GM19099 (cell line): ENCODE results near the gene RASA4B.

Experiments used
- POLR2A ChIP-seq: IDR thresholded peaks from 3 replicates; pipeline ENCODE4 v1.6.1; 2011; ENCODE audit warnings: low read depth; ENCODE audit not compliant: insufficient read length; ENCODE audit errors: extremely low read depth

Gene RASA4B

DNA sequence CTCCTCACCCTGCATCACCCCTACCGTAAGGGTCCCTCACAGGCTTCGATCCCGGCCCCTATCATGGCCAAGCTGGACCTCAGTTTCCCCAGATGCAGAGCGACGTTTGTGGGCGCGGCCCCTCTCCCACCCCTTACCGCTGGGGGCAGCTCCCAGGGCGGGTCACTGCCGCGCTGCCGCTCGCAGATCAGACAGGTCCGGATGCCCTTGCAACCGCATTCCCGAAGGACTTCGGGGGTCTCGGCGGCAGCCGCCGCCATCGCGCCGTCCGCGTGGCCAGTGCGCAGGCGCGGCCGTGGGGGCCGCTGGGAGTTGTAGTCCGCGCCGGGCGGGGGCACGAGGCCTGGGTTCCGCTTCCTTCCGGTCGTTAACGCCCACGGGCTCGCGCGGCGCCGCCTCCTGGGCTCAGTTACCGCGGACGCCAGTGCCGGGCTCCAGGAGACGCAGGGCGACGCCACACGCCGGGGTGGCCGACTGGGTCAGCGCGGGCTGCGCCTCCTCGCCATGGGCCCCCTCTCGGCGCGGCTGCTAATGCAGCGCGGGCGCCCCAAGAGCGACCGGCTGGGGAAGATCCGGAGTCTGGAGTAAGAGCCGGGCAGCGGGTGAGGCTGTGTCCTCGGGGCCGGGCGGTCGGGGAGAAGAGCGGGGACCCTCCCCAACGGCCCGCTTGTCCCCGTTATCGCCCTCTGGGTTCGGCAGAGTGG is 52.8 kb downstream of the RASA4B start, which contains the start of the genes ALKBH4 and LRWD1:
ALKBH4 (minus strand) TSS at position 287 of the 704 bp plus-strand sequence; CDS start at position 260, 27 bp downstream.
LRWD1 (plus strand) TSS at position 408 of the 704 bp plus-strand sequence; CDS start at position 505, 97 bp downstream.
- TF ChIP-seq POLR2A: peak; percentile 86

DNA sequence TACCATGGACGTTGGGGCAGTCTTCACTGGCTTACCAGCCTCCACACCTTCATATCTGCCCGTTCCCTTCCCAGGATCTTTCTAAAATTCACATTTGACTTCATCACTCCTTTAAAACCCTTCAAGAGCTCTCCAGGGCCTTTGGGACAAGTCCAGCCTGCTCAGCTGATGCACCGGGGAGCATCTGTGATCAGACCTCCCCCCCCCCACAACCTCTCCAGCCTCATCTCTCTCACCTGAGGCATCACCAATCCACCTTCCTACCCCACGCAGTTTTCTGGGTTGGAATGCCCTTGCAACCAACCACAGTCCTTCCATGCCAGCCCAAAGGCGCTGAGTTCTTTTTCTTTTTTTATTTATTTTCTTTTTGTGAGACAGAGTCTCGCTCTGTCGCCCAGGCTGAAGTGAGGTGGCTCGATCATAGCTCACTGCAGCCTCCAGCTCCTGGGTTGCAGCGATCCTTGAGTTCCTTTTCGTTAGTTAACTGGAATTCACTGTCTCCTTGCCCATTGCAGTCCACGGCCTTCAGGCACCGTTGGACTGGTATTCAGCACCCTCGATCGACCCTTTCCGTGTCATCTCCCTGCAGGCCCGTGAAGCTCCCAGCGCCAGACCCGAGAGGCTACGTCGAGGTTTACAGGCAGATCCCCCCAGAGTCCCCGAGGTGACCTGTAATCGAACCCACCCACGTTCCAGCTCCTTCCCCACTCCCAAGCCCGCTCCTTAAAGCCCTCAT is 53.6 kb downstream of the RASA4B start:
- TF ChIP-seq POLR2A: no peak

DNA sequence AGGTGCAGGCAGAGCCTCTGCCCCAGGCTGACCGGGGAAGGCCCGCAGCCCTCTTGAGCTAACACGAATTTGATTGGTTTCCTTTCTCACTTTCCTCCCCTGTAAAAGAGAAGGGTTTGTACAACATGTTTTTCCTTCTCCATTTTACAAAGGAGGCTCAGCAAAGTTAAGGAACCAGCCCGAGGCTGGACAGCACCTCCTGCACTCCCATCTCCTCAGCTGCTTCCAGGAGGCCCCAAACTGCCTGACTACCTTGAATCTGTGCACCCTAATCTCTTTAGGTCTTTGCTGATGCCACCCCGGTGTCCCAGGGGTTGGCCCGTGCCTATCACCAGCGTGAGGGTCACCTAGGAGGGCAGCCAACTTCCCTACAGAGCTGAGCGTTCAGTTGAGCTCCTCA is 57.1 kb downstream of the RASA4B start:
- TF ChIP-seq POLR2A: no peak

DNA sequence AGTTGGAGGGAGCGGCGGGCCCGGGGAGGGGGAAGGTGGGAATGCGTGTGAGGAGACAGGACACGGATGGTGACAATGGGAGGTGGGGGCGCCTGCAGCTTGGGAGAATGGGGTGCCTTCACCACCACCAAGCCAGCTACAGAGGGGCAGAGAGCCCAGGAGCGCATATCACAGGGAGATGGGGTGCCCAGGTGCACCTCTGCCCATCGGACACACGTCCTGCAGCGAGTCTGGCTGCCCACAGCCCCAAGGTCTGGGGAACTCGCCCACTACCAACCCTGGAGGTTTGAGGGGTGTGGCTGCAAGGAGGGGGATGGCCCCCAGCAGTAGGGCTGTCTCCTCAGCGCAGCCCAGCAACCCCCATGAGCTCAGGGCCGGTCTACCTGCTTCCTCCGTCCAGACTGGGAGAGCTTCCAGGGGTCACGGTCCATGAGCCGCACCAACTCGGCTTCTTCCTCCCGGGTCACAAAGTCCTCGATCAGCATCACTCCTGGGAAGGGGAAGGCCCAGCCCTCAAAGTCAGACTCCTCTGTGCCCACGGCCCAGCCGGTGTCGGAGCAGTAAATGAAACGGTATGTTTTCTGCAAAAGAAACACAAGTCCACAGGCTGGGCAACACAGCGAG is 58.2 kb downstream of the RASA4B start:
- no peak for TF ChIP-seq POLR2A

DNA sequence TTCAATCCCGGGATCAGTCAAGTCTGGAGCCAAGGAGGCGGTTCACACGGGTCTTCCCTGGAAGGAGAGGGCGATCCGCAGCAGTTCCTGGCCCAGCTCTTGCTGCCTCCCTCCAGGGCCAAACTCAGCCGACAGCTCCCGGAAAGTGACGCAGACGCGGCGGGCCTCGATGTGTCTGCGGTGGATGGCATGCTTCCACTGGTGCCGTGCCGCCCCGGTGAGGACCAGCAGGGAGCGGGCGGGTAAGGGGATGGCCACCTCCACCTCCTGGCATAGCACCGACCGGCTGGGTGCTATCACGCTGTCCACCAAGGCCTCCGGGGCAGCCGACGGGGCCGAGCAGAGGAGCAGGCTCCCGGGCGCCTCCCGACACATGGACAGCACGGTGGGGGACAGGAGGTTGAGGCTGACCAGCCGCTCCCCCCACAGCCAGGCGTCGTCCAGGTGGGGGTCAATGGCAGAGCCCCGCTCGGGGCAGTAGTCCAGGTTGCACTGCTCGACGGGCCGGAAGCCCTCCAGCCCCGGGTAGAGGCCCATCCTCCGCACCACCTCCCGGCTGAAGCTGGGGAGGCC is 60.1 kb downstream of the RASA4B start:
- TF ChIP-seq POLR2A: no peak

DNA sequence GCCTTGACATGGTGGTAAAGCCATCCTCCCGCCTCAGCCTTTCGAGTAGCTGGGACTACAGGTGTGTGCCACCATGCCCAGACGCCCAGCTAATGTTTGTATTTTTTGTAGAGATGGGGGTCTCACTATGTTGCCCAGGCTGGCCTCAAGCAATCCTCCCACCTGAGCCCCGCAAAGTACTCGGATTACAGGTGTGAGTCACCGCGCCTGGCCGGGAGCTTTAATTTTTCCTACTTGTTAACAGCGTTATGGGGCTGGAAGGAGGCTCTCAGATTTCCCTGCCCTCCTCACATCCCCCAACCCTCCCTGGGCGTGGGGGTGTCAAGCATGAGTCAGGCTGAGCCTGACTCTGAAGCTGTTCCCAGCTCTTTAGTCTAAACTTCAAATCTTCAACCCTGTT is 61.2 kb downstream of the RASA4B start:
- TF ChIP-seq POLR2A: no peak

DNA sequence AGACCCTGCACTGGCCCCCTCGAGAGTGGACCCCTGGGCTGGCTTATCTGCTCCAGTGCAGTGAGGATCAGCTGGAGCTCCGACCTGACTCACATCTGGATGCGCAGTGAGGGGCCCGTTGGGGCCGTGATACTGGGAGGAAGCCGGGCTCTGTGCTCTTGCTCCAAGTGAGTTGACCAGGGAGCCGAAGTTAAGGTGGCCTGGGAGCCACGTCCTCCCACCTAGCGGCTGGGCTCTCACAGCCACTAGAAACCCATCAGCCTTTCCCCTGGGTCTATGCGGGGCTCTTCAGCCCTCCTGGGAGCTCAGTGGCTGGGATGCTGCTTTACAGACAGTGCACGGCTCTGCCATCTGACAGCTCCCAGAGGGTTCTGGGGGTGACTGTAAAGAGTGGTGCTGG is 62.0 kb downstream of the RASA4B start:
- no peak for TF ChIP-seq POLR2A

DNA sequence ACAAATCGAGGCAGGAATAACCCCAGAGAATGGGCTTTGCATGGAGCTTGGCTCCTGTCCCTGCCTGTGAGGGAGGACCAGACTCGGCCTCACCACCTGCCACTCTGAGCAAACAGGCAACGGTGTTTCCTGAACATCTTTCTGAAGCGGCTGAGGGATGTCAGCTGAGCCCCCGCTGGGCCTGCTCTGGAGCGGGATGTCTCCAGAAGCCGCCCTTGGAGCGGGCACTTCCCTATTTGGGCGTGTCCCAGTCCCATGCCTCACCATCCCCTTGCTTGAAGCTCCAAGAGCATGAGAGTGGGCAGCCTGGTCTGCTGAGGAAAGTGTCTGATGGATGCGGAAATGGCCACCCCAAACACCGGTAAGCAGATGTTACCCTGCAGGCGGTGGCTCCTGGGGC is 63.1 kb downstream of the RASA4B start:
- no peak for TF ChIP-seq POLR2A

DNA sequence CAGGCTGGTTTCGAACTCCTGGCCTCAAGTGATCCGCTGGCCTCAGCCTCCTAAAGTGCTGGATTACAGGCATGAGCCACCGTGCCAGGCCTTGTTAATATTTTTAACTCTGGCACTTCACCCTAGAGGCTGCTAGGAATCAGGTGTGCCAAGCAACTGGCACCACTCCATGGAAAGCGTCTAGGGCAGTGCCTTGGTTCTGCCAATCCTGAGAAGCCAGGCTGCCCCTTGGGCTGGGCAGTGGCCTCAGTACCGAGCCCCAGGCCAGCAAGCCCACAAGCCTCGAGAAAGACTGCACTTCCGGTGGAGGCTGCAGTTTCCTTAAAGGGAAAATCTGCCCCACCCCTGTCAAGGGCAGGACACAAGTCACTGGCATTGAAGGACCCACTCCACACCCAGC is 64.3 kb downstream of the RASA4B start:
- TF ChIP-seq POLR2A: no peak

DNA sequence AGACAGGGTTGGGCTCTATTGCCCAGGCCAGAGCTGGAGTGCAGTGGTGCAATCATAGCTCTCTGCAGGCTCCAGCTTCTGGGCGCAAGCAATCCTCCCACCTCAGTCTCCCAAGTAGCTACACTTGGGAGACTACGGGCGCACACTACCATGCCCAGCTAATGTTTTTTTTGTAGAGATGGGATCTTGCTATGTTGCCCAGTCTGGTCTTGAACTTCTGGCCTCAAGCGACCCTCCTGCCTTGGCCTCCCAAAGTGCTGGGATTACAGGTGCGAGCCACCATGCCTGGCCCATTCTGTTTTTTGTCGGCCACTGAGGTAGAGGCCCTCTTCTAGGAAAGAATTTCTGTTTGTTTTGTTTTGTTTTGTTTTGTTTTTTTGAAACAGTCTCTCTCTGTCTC is 65.1 kb downstream of the RASA4B start:
- no peak for TF ChIP-seq POLR2A

DNA sequence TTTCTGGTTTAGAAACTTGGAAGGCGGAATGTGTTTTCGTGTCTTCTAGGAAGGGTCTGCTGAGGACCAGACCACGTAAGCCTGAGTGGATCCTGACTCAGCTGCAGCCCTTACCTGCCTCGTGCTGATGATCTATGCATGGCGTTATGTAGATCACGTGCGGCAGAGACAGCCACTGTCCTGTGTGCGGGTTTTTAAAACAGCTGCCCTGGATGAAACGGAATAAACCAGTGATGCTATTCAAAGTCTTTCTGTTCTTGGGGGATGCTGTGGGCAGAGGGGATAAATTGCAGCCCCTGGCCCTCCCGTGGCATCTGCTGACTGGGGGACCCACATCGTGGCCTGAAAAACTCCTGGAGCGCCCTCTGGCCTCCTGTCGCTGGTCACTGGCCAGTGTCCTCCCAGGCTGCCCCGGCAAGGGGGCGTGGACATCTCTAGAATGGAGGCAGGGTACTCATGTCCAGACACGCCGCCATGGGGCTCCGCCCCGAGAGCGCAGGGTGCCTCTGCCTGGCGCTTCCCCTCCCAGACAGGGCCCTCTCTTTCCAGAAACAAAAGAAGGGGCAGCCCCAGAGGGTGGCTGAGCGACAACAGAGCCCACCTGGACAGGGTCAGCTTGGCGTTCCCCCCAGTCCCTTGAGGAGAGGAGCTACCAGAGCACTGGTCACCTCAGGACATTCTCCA is 66.1 kb downstream of the RASA4B start:
- TF ChIP-seq POLR2A: no peak

DNA sequence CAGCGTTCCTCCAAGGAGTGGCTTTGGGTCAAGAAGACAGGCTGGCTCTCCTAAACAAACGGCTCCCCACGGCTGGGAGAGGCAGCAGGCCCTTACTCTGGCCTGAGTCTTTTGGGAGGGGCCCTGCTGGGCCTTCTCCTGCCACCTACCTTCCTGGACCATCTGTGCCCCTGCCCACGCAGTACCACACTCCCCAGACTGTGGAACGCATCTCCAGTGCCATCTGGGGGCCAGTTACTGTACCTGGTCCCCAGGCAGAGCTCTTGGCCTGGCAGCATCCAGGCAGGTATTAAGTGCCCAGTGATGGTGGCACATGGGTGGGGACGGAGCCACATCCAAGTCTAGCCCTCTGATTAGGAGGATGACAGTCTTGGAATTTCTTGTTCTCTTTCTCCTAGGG is 67.3 kb downstream of the RASA4B start:
- peak; percentile 28 for TF ChIP-seq POLR2A

DNA sequence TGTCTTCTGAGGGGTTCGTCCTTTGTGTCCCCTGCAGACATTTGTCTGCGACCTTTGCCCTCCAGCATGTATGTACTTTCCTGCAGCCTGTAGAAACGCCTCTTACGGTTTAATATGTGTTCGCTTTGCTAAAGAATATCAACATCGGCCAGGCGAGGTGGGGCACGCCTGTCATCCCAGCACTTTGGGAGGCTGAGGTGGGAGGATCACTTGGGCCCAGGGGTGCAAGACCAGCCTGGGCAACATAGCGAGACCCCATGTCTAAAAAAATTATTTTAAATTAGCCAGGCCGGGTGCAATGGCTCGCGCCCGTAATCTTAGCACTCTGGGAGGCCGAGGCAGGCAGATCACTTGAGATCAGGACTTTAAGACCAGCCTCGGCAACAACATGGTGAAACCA is 68.4 kb downstream of the RASA4B start:
- TF ChIP-seq POLR2A: no peak

DNA sequence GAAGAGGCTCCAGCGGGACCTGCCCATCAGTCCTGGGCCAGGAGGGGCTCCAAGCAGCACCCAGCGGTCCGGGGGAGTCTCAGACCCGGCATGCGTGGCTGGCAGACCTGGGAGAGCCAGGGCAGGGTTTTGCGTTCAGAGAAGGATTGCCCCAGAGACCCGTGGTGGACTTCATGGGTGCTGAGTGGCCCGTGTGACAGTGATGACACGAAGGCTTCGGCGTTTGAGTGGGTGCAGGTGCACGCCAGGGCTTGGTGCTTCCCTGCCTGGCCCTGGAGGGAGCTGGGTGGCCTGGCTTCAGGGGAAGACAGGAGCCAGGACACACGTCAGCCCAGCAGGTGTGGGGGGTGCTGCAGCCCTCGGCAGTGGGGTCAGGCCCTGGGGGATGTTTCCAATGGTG is 70.3 kb downstream of the RASA4B start:
- no peak for TF ChIP-seq POLR2A
